ENCODE results near the gene SOX12. TPM values are rescaled to one million over a fixed set of nuclear protein-coding genes. Genes with fewer than 3 reads are reported as not detected.
A peak's percentile ranks its signal among the peaks of the same experiment; 100 is the strongest.

Gene SOX12
- total RNA-seq, 1 donor, result 6.0 TPM

DNA sequence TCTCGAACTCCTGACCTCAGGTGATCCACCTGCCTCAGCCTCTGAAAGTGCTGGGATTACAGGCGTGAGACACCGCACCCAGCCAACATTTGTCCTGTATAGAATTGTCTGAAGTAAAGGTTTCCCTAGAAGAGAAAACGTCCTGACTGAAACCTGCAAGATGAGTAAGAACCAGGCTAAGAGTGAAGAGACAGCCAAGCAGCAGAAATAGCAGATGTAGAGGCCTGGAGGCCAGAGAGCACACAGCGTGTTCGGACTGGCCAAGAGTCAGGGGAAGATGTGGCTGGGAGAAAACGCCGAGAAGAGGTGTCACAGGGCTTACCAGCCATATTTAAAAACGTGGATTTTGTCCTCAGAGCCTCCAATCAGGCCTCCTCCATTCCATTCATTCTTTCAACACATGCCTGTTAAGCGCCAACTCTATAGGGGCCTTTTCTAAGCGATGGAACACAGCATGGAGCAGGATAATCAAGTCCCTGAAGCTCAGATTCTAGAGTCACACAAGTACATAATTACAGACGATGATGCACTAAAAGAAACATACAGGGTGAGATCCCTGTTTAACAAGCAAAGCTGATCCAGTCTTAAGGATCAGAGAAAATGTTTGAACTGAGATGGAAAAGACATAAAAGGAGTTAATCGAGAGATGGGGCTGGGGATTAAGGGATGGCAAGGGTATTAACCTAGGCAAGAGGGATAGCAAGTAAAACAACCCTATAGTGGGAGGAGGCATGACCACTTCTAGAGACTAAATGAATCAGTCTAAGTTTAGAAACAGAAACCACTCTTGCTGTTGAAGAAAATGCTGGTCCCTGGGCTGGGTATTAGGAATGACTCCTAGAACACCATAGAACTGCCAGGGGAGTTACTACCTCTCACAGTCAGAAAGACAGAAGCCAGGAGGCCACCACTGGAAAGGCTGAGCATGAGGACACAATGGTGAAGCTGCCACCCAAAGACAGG lies 23.2 kb upstream of the SOX12 start:
- H3K4me3 ChIP-seq (ENCODE audit: low read depth, low read length), result no peak overlapping the region
- DNase-seq (ENCODE audit: low read depth), result no peak
- TF ChIP-seq, protein P1, sequence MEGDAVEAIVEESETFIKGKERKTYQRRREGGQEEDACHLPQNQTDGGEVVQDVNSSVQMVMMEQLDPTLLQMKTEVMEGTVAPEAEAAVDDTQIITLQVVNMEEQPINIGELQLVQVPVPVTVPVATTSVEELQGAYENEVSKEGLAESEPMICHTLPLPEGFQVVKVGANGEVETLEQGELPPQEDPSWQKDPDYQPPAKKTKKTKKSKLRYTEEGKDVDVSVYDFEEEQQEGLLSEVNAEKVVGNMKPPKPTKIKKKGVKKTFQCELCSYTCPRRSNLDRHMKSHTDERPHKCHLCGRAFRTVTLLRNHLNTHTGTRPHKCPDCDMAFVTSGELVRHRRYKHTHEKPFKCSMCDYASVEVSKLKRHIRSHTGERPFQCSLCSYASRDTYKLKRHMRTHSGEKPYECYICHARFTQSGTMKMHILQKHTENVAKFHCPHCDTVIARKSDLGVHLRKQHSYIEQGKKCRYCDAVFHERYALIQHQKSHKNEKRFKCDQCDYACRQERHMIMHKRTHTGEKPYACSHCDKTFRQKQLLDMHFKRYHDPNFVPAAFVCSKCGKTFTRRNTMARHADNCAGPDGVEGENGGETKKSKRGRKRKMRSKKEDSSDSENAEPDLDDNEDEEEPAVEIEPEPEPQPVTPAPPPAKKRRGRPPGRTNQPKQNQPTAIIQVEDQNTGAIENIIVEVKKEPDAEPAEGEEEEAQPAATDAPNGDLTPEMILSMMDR (IDR thresholded peaks at IDR 0.05; ENCODE audit: insufficient read depth, low read depth, low read length), result no peak

DNA sequence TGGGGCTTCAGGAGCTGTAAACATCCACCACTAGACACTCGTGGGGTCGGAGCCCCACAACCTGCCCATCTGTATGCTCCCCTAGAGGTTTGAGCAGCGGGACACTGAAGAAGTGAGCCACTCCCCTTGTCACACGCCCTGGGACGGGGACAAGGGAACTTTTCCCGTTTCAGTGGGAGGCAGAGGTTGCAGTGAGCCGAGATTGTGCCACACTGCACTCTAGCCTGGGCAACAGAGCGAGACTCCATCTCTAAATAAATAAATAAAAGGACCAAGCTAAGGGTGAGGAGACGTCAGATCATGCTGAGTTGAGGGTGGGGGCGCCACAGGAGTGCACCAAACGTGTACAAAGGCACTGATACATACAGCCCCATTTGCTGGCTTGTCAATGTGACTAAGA lies 19.6 kb upstream of the SOX12 start:
- DNase-seq (ENCODE audit: low read depth), result no peak
- H3K4me3 ChIP-seq (ENCODE audit: low read depth, low read length), result no peak overlapping the region
- TF ChIP-seq, protein P1 (IDR thresholded peaks at IDR 0.05; ENCODE audit: insufficient read depth, low read depth, low read length), result no peak

DNA sequence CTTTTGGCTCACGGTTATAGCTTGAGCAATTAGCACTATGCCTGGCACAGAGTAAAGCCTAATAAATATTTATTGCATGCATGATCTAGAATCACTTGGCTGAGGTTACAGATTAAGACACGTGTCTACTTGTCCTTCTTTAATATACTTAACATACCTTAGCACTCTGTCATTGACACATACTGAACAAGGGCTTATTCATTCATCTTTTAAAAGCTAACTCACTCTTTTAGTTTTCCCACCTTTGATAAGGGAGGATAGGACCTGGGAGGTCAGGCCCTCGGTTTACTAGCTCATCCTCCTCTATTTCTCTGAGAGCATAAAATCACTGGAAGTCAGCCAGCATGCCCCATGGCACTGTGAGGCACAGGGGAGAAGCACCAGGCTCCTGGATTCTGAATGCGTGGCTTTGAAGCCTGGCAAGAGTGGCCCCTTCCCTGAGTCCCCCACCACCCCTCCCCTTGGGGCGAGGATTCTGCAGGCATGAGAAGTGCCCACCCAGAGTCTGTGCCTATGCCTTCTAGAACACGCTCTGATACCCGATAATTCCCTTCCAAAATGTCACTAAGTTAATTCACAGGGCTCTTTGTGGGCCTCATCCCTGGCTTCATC lies 16.8 kb upstream of the SOX12 start:
- DNase-seq (ENCODE audit: low read depth), result no peak
- TF ChIP-seq, protein P1 (IDR thresholded peaks at IDR 0.05; ENCODE audit: insufficient read depth, low read depth, low read length), result no peak
- no peak overlapping the region for H3K4me3 ChIP-seq (ENCODE audit: low read depth, low read length)

DNA sequence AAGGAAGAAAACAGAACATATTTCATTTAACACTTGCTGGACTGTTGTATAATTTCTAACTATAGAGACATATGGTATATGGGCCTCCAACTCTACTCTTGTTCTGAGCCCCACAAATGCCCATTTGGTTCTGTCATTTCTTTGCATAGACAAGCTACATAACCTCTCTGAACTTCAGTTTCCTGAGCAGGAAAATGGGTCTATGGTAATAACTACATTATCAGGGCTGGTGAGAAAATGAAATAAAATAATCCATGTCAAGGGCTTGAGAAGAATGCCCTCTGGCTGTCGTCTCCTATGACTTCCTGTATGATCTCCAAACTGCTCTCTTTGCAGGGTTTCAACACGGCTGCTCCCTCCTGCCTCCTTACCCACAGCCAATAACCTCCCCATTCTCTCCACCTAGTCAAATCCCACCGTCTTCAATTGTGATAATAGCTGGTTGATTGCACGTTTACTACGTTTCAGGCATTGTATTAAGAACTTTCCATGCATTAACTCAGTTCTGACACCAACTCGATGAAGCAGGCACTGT lies 16.0 kb upstream of the SOX12 start:
- peak overlapping the region; percentile 61 for H3K4me3 ChIP-seq (ENCODE audit: low read depth, low read length)
- peak; percentile 71 for DNase-seq (ENCODE audit: low read depth)
- TF ChIP-seq, protein P1 (IDR thresholded peaks at IDR 0.05; ENCODE audit: insufficient read depth, low read depth, low read length), result peak; percentile 5

DNA sequence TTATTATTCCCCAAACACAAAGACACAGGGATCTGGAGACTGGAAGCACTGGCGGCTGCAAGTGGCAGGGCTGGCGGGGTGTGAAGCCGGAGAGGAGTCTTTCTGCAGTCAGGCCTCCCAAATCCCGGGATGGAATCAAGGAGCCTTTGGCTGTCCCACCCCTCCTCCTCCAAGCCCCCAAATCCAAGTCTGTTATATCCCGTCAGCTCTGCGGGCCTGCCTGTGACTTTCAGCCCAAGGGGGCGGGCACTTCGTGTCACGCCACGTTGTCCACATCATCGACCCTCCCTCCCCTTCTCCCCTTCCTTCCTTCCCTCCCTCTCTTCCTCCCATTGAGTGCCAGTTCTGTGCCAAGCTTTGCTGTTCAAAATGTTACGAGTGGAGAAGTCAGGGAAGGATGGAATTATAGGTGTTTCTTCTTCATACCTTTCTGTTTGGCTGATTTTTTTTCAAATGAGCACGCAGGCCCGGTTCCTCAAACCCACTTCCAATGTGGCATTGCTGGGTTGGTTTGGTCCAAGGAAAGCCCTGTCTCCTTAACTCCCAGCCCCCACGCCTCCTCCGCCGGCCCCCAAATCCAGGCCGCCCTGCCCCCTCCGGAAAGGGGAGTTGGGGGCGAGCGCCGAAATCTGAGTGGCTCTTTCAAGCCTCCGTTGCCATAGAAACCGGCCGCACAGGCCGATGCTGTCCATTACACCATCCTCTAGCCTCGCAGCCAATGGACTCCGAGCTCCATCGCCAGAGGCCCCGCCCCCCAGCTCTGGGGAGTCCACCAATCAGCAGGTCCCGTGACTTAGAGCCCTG lies 15.3 kb upstream of the SOX12 start:
- peak overlapping the region; percentile 61 for H3K4me3 ChIP-seq (ENCODE audit: low read depth, low read length)
- TF ChIP-seq, protein P1 (IDR thresholded peaks at IDR 0.05; ENCODE audit: insufficient read depth, low read depth, low read length), result no peak
- peak; percentile 100 for DNase-seq (ENCODE audit: low read depth)

DNA sequence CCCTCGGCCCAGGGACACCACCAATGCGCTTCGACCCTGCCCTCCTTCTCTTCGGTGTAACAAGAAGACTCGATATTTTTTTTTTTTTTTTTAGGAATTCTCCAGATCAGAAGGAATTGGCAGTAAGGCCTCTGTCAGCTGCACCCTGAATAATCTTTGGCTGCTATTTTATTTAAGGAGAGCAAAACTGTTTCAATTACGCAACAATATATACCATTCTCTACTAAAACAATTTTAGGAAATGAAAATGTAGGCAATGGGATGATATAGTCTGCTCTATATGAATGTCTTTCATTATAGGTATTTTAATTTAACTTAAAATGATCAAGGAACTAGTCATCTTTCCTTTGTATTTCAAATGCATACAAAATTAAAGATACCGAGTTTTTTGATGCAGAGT lies 14.7 kb upstream of the SOX12 start:
- no peak for DNase-seq (ENCODE audit: low read depth)

More for the DNA sequence above, 14.7 kb upstream of the SOX12 start:
- no peak overlapping the region for H3K4me3 ChIP-seq (ENCODE audit: low read depth, low read length)
- TF ChIP-seq, protein P1 (IDR thresholded peaks at IDR 0.05; ENCODE audit: insufficient read depth, low read depth, low read length), result no peak

All from fibroblast of villous mesenchyme (primary cell).